ENCODE measurements around the gene LRRC15.
A peak's percentile ranks its signal among the peaks of the same experiment; 100 is the strongest.

The LRRC15 gene

DNA sequence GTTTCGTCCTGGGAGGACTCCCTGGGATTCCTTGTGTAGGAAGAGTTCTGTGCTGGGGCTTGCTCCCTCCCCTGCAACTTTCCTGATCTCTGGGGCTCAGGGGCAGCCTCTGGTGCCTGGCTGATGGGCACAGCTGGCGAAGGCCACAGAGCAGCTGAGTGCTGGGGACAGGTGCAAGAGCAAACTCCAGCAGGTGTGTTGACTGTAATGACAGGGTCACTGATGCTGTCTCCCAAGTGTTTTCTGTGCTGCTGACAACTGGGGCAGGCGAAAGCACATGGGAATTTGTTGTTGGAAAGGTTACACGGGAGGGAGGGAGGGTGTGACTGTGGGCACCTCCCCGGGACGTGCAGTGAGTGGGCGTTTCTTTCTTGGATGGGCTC lies 40.0 kb downstream of the LRRC15 start:
- Histone ChIP-seq H3K79me1 (replicated peaks; ENCODE audit: low read length, poor library complexity, severe bottlenecking) (no peaks in the 10 kb centered on the region), H3K14ac (ENCODE audit: low read length in 2 of 2) (no peak overlapping the region), H2BK12ac (ENCODE audit: low read length in 2 of 2) (no peak overlapping the region), H3K27me3 (ENCODE audit: control insufficient read depth in 1 of 2, insufficient read depth in 1 of 2, low read length in 2 of 2) (peaks cover 7% of the 10 kb centered on the region in 2 experiments), H4K8ac (ENCODE audit: low read length) (no peak overlapping the region), H4K91ac (ENCODE audit: low read length) (no peak overlapping the region), H3K9me3 (ENCODE audit: control insufficient read depth, low read length) (no peaks in the 10 kb centered on the region), H2AK5ac (ENCODE audit: low read length, severe bottlenecking) (no peak overlapping the region), H2BK120ac (ENCODE audit: low read depth, low read length) (no peak overlapping the region), H3K27ac (ENCODE audit: low read length, poor library complexity, severe bottlenecking) (no peak overlapping the region), H3K4me2 (ENCODE audit: low read length, poor library complexity, severe bottlenecking) (no peak overlapping the region), H3K9ac (ENCODE audit: low read length) (no peak overlapping the region), H3K23ac (ENCODE audit: low read length in 2 of 2) (no peak overlapping the region), H3K4ac (ENCODE audit: low read depth in 1 of 2, low read length in 2 of 2) (no peak overlapping the region), H3K4me1 (ENCODE audit: control insufficient read depth, insufficient read depth, low read depth, low read length) (peaks cover 29% of the 10 kb centered on the region), H2BK5ac (ENCODE audit: low read depth, low read length, poor library complexity, severe bottlenecking) (no peak overlapping the region), H2AFZ (ENCODE audit: low read depth, low read length) (no peak overlapping the region), H3K36me3 (ENCODE audit: control insufficient read depth in 1 of 2, insufficient read depth in 2 of 2, low read depth in 1 of 2, low read length in 2 of 2) (peaks cover 0 to 4% of the 10 kb centered on the region in 2 experiments), H3K4me3 (ENCODE audit: insufficient read depth in 1 of 2, low read depth in 1 of 2, low read length in 2 of 2) (no peak overlapping the region), H2BK15ac (ENCODE audit: low read depth, poor library complexity, severe bottlenecking) (no peak overlapping the region), H3K18ac (ENCODE audit: low read depth in 1 of 2, low read length in 2 of 2) (no peak overlapping the region)
- no peak for DNase-seq
- WGBS, result 96% methylated on average over 7 of the region's 7 CpGs

DNA sequence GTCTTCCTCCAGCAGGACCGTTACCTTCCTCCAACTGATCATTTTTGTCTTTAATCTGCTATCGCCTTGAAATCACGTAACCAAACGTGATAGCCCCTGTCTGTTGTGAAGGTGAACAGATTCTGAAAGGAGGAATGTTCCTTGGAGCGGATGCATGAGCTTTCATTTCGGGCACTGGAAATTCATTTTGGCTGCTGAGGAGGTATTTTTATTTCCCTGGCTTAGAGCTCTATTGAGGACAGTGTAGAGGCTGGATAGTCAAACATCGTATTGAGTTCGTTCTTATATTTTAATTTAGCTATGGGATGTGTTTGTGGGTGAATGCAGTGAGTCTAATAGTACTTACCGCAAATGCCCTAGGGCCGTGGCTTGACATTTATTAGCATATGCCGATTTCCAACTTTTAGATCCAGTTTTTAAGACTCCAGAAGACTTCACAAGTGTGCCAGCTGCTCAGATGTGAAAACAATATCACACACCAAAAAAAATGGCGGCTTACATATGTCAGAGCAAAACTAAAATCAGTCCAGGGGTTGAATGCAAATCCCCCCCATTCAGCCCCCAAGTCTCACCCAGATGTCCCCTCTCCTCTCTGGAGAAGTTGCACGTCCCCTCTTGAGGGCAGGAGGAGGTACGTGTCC lies 40.5 kb downstream of the LRRC15 start:
- Histone ChIP-seq H2AK5ac (ENCODE audit: low read length, severe bottlenecking) (no peak overlapping the region), H3K4me1 (ENCODE audit: control insufficient read depth, insufficient read depth, low read depth, low read length) (peaks cover 34% of the 10 kb centered on the region), H3K36me3 (ENCODE audit: control insufficient read depth in 1 of 2, insufficient read depth in 2 of 2, low read depth in 1 of 2, low read length in 2 of 2) (peaks cover 0 to 4% of the 10 kb centered on the region in 2 experiments), H3K18ac (ENCODE audit: low read depth in 1 of 2, low read length in 2 of 2) (no peak overlapping the region), H2BK120ac (ENCODE audit: low read depth, low read length) (no peak overlapping the region), H3K4me3 (ENCODE audit: insufficient read depth in 1 of 2, low read depth in 1 of 2, low read length in 2 of 2) (no peak overlapping the region), H3K27me3 (ENCODE audit: control insufficient read depth in 1 of 2, insufficient read depth in 1 of 2, low read length in 2 of 2) (peaks cover 7 to 9% of the 10 kb centered on the region in 2 experiments), H4K91ac (ENCODE audit: low read length) (no peak overlapping the region), H3K23ac (ENCODE audit: low read length in 2 of 2) (no peak overlapping the region), H3K4ac (ENCODE audit: low read depth in 1 of 2, low read length in 2 of 2) (no peak overlapping the region), H3K14ac (ENCODE audit: low read length in 2 of 2) (no peak overlapping the region), H3K9me3 (ENCODE audit: control insufficient read depth, low read length) (no peaks in the 10 kb centered on the region), H4K8ac (ENCODE audit: low read length) (no peak overlapping the region), H3K4me2 (ENCODE audit: low read length, poor library complexity, severe bottlenecking) (no peak overlapping the region), H3K9ac (ENCODE audit: low read length) (no peak overlapping the region), H2AFZ (ENCODE audit: low read depth, low read length) (no peak overlapping the region), H3K79me1 (replicated peaks; ENCODE audit: low read length, poor library complexity, severe bottlenecking) (no peaks in the 10 kb centered on the region), H2BK15ac (ENCODE audit: low read depth, poor library complexity, severe bottlenecking) (no peak overlapping the region), H2BK5ac (ENCODE audit: low read depth, low read length, poor library complexity, severe bottlenecking) (no peak overlapping the region), H3K27ac (ENCODE audit: low read length, poor library complexity, severe bottlenecking) (no peak overlapping the region), H2BK12ac (ENCODE audit: low read length in 2 of 2) (no peak overlapping the region)
- WGBS, result 97% methylated on average over 14 of the region's 14 CpGs
- no peak for DNase-seq

DNA sequence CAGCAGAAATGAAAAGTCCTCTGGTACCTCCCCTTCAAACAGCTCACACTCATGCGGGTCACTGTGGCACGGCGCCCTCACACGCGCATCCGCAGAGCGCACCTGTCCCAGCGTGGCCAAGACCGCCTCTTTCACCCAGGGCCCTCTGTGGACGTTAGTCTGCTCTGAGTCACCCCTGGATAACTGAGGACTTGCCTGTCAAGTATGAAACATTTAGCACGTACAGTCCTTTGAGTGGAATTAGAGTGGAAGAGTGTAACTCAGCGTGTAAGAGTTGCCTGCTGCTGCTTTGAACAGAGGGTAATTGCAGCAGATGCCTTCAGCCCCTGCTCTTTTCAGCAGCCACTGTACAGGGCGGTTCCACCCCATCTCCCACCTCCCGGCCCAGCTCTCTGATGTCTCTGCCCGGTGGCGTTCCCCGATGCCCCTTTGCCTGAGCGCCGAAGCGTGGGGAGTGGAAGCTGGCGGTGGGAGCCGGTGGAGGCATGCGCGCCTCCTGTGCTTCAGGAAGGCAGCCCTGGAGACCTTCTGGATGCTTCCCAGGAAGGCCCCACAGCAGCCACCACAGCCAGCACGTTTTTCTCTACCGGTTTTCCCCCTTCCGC lies 41.4 kb downstream of the LRRC15 start:
- Histone ChIP-seq H2BK12ac (ENCODE audit: low read length in 2 of 2) (peak overlapping the region in 1 of 2 experiments; percentile 29), H3K18ac (ENCODE audit: low read depth in 1 of 2, low read length in 2 of 2) (no peak overlapping the region), H2BK15ac (ENCODE audit: low read depth, poor library complexity, severe bottlenecking) (peak overlapping the region; percentile 60), H3K9ac (ENCODE audit: low read length) (no peak overlapping the region), H3K27ac (ENCODE audit: low read length, poor library complexity, severe bottlenecking) (no peak overlapping the region), H2BK5ac (ENCODE audit: low read depth, low read length, poor library complexity, severe bottlenecking) (no peak overlapping the region), H3K27me3 (ENCODE audit: control insufficient read depth in 1 of 2, insufficient read depth in 1 of 2, low read length in 2 of 2) (peaks cover 7 to 15% of the 10 kb centered on the region in 2 experiments), H4K8ac (ENCODE audit: low read length) (no peak overlapping the region), H4K91ac (ENCODE audit: low read length) (no peak overlapping the region), H3K4ac (ENCODE audit: low read depth in 1 of 2, low read length in 2 of 2) (no peak overlapping the region), H3K36me3 (ENCODE audit: control insufficient read depth in 1 of 2, insufficient read depth in 2 of 2, low read depth in 1 of 2, low read length in 2 of 2) (peaks cover 0 to 4% of the 10 kb centered on the region in 2 experiments), H3K79me1 (replicated peaks; ENCODE audit: low read length, poor library complexity, severe bottlenecking) (no peaks in the 10 kb centered on the region), H3K14ac (ENCODE audit: low read length in 2 of 2) (no peak overlapping the region), H3K4me1 (ENCODE audit: control insufficient read depth, insufficient read depth, low read depth, low read length) (peaks cover 35% of the 10 kb centered on the region), H3K9me3 (ENCODE audit: control insufficient read depth, low read length) (no peaks in the 10 kb centered on the region), H2BK120ac (ENCODE audit: low read depth, low read length) (no peak overlapping the region), H2AK5ac (ENCODE audit: low read length, severe bottlenecking) (no peak overlapping the region), H3K4me2 (ENCODE audit: low read length, poor library complexity, severe bottlenecking) (no peak overlapping the region), H3K4me3 (ENCODE audit: insufficient read depth in 1 of 2, low read depth in 1 of 2, low read length in 2 of 2) (no peak overlapping the region), H3K23ac (ENCODE audit: low read length in 2 of 2) (no peak overlapping the region), H2AFZ (ENCODE audit: low read depth, low read length) (no peak overlapping the region)
- DNase-seq, result peak; percentile 72
- WGBS, result 74% methylated on average over 27 of the region's 27 CpGs

GRCh38 chr3:194327218-194328052 lies 42.1 kb downstream of the LRRC15 start:
- H3K18ac ChIP-seq (ENCODE audit: low read depth in 1 of 2, low read length in 2 of 2), result peak overlapping the region; percentile 41 to 83
- no peak overlapping the region for H3K4ac ChIP-seq (ENCODE audit: low read depth in 1 of 2, low read length in 2 of 2)
- H3K27ac ChIP-seq (ENCODE audit: low read length, poor library complexity, severe bottlenecking), result no peak overlapping the region
- H3K9ac ChIP-seq (ENCODE audit: low read length), result no peak overlapping the region
- H2BK12ac ChIP-seq (ENCODE audit: low read length in 2 of 2), result peak overlapping the region; percentile 17 to 23
- H3K23ac ChIP-seq (ENCODE audit: low read length in 2 of 2), result no peak overlapping the region
- H3K36me3 ChIP-seq (ENCODE audit: control insufficient read depth in 1 of 2, insufficient read depth in 2 of 2, low read depth in 1 of 2, low read length in 2 of 2), result peaks cover 0 to 4% of the 10 kb centered on the region in 2 experiments
- no peak overlapping the region for H3K4me2 ChIP-seq (ENCODE audit: low read length, poor library complexity, severe bottlenecking)
- H2AFZ ChIP-seq (ENCODE audit: low read depth, low read length), result no peak overlapping the region
- 87% methylated on average over 5 of the region's 5 CpGs for WGBS
- H2AK5ac ChIP-seq (ENCODE audit: low read length, severe bottlenecking), result no peak overlapping the region
- no peaks in the 10 kb centered on the region for H3K79me1 ChIP-seq (replicated peaks; ENCODE audit: low read length, poor library complexity, severe bottlenecking)
- no peak overlapping the region for H2BK5ac ChIP-seq (ENCODE audit: low read depth, low read length, poor library complexity, severe bottlenecking)
- H4K91ac ChIP-seq (ENCODE audit: low read length), result peak overlapping the region; percentile 77
- peak overlapping the region in 1 of 2 experiments; percentile 28 for H3K4me3 ChIP-seq (ENCODE audit: insufficient read depth in 1 of 2, low read depth in 1 of 2, low read length in 2 of 2)
- H3K4me1 ChIP-seq (ENCODE audit: control insufficient read depth, insufficient read depth, low read depth, low read length), result peaks cover 39% of the 10 kb centered on the region
- peak overlapping the region; percentile 39 for H4K8ac ChIP-seq (ENCODE audit: low read length)
- DNase-seq, result peak; percentile 52
- H2BK120ac ChIP-seq (ENCODE audit: low read depth, low read length), result no peak overlapping the region
- no peaks in the 10 kb centered on the region for H3K9me3 ChIP-seq (ENCODE audit: control insufficient read depth, low read length)
- peaks cover 4 to 18% of the 10 kb centered on the region in 2 experiments for H3K27me3 ChIP-seq (ENCODE audit: control insufficient read depth in 1 of 2, insufficient read depth in 1 of 2, low read length in 2 of 2)
- H2BK15ac ChIP-seq (ENCODE audit: low read depth, poor library complexity, severe bottlenecking), result no peak overlapping the region
- H3K14ac ChIP-seq (ENCODE audit: low read length in 2 of 2), result peak overlapping the region in 1 of 2 experiments; percentile 91

Data from mesenchymal stem cell (in vitro differentiated cells and primary cell).